HG02642 (cell line): ENCODE results near the gene ARHGAP26.

Experiments
- ATAC-seq: cut with Tn5 transposase; IDR thresholded peaks from one replicate; pipeline ENCODE4 v1.9.1; 2021; ENCODE audit warnings: mild to moderate bottlenecking; ENCODE audit not compliant: unreplicated experiment, poor library complexity

Gene ARHGAP26

DNA sequence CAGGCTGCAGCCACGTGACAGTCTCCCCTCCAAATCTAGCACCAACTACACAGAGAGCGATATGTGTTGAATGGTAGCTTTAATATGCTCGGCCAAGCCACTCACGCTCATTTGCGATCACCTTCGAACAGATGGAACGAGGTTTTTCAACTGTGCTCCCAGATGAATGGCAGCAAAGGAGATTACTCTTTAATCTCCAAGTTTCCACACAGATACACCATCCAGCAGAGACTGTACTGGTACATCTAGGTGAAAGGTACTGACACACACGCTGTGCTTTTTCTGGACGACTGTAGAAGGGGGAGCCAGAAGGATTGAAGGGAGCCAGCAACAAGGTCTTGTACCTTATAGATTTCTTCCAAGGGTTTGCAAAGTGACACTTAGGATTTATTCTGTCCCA, 369.4 kb downstream of the ARHGAP26 start:
- no peak for ATAC-seq

DNA sequence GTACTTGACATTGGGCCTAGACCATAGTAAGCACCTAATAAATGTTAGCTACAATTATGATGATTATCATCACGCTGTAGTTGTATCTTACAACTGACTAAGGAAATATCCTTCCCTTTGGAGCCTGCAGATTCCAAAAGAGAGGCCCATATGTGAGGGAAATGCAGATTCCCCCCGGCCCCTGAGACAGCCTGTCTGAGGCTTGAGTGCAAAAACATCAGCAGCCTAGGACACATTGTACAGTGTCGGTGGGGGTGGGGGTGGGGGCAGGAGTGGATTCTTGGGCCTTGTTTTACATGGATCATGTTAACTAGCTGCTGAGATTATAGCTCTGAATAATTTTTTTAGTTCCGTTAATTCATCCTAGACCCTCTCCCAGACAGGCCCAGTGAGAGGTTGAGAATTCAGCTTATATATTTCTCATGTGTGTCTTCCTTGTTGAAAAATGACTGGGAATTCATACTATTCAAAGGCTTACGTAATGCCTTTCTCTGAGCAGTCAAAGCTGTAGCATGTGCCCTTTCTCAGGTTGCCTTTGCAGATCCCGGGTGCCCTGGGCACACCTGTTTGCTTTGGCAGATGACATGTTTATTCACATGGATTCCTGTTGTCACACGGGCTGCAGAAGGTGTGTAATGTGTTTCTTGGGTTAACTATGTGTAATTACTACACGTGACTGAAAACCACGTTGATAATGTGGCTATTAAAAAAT, 370.5 kb downstream of the ARHGAP26 start:
- no peak for ATAC-seq

DNA sequence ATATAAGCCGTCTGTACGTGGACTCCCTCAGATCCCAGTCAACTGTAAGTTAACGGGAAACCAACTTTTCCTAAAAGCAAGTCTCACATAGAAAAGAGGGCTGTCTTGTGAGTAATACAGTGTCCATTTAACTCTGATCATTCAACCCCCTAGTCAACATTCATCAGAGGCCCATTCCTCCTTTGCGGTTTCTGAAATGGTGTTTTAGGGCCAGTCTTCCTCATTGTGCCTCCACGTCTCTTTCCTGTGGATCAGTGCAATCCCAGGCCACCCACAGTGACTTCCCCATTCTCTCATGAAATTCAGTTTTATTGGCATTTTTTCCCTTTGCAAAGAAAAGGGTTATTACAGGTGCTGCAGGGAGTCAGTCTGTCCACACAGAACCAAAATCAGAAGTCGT, 371.5 kb downstream of the ARHGAP26 start:
- ATAC-seq, result no peak

DNA sequence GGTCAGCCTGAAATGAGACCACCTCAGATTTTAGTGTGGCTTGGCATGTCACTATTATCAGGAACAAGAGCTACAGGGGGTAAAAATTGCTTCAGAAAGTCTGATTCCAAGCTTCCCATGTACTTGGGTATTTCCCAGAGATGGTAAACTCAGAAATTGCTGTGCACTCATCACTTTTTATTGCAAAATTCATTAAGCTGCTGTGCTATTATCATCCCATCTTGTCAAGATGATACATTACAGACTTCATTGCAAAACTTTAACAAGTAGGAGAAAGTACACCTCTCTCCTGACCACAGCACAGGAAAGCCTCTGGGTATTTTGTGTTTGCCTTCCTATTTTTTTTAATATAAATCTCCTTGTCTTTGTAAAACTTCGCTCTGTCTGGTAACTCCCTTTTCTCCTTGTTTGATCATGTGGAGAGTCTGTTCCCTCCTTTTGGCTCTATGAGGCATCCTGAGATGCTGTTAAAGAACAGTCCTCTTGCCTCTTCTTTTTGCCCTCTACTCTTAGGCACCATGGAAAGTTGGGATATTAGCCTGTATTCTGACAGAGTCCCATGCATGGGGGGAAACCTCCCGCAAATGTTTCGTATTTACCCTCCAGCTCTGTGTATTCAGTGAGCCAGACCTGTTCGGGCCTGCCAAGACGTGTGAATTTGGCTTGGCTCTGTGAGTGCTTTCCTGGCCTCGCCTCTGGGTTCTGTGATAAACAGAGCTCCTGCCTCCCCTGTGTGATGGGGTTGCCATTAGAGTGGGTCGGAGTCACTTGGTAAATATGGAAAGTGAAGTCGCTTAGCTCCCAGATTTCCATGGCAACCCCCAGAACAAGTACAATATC, 372.6 kb downstream of the ARHGAP26 start:
- ATAC-seq, result no peak

DNA sequence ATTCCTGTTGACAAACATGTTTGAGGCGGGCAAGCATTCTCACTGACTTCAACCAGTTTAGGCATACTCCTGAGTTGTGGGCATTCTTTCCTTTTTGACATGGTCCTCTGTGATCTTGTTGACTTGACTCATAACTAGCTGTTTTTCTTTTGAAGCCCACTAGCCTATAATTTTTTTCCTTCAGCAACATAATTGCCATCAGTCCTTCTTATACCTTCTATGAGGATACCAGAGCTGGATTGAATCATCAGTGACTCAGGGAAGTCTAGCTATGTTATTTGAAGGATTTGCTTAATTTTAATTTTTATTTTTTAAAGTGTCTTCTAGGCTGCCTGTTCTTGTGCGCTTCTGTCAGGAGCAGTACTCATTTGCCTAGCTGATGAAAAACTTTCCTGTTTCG, 373.8 kb downstream of the ARHGAP26 start:
- ATAC-seq, result no peak

DNA sequence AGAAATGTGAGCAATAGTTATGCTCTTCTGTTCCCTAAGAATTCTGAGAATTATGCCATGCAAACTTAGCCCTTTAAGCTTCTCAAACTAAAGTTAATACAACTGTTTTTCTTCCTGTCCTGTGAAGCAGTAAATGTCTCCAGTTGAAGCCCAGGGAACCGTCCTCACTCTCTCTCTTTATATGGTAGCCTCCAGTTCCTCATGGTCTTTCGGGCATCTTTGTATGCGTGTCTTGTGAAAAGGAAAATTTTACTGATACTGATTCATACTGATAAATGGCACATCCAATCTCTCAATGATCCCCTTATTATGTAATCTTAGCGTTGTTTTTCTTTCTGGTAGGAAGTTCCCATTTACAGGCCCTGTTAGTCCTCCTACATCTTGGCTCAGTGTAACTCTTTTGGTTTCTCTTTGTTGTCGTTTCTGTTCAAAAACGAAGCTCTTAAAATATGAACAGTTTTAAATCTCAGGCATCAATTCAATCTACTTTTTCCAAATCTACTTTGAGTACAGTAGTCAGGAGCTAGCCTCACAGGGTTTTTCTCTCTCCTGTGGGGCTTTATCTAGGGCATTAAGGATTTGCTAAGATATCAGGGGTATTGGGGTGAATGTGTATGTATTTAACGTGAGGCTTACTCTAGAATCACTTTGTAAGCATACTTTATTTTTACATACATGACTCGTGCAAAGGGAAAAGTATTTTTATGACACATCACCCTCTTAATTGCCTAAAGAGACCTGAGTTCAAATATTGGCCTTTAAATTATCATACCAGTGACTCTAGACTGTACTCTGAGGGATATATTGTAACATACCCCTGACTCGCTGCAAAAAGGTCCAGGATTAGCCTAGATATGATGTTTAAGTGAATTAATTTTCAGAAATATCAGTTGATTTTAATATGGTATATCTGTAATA, 375.3 kb downstream of the ARHGAP26 start:
- no peak for ATAC-seq

DNA sequence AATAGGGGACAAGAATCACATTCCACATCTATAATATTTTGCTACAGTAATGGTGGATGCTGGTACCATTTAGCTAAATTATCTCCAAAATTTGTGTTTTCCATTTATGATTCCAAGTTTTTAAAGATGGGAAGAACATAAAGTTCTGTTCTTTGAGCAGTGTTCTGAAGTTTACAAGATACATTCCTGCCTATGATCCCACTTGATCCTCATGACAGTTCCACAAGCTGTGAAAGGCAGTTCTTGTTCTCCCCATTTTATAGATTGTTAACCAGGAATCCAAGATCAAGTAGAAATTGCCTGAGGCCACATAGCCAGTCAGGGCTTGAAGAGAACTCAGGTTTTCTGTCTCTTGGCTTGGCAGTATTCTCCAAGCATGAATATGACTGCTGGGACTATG, 376.0 kb downstream of the ARHGAP26 start:
- no peak for ATAC-seq

DNA sequence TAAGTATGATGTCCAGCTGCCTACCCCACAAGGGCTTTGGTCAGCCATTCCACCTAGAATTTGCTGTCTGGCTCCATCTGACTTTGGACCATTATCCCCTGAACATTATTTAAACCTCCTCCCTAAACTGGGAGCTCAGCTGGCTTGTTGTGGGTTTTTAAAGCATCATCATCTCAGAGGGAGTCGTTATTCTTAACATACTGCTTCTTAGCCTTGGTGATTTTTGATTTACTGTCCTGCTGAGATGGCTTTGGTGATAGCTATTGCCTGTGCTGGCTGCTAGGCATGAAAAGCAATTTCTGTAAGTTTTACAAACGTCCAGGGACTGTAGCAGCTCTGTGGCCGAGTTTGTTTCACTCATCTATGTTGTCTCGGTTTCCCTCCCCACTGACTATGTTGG, 377.2 kb downstream of the ARHGAP26 start:
- ATAC-seq, result no peak

DNA sequence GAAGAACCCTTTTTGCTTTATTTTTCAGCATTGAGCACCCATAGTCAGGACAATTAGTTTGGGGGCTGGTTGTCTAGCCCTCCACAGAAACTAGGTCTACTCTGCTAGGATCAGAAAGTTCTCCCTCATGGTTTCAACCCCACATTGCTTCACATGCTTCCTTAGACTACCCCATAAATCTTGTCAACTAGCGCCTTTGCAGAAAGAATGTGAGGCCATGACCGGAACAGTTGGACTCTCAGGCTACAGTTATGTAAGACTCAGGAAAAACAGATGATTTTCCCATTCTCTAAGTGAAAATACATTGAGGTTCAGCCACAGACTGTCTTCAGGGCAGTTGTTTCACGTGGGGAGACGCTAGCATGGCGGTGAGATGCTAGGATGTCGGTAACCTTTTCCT, 377.7 kb downstream of the ARHGAP26 start:
- ATAC-seq, result no peak

DNA sequence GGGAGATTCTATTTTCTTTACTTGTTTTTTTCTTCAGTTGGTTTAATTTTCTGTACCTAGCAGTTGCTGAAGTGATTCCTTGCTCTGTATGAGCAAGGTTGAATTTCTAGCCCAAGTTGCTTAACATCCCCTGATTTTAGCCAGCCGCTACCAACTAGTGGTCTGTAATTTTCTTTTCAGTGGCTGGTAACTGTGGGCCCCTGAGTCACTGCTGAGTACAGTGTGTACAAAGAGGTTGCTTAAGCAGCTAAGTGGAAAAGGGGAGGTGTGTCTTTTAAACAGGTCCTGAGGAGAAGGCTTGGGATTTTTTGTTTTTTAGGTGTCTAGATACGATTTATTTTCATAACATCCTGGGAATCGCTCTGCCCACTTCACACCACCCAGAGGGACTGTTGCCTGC, 378.6 kb downstream of the ARHGAP26 start:
- no peak for ATAC-seq

DNA sequence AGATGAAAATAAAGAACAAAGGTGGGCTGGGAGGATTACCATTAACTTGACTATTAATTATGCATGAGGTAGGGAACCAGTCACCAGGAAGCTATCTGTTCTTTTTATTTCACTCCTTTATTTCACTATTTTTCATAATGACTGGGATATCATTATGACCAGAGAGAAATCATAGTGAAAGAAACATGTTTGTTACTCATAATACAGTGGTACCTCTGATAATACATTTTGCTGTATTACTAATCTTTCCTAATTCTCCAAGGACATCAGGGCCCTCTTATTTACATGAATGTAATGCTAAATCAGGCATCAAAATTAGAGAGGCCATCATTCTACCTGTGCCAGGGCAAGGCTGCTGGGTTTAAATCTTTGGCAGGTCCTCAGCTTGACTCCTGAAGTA, 379.6 kb downstream of the ARHGAP26 start:
- no peak for ATAC-seq

DNA sequence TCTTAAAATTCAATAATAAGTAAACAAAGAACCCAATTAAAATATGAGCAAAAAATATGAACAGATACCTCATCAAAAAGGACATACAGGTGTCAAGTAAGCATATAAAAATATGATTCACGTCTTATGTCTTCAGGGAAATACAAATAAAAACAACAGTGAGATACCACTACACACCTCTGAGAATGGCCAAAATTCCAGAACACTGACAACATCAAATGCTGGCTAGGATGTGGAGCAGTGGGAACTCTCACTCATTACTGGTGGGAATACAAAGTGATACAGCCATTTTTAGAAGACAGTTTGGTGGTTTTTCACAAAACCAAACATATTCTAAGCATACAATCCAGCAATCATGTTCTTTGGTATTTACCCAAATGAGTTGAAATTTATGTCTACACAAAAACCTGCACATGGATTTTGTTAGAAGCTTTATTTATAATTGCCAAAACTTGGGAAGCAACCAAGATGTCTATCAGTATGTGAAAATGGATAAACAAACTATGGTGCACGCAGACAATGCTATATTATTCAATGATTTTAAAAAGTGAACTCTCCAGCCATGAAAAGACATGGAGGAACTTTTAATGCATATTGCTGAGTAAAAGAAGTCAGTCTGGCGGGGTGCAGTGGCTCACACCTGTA, 381.0 kb downstream of the ARHGAP26 start:
- ATAC-seq, result no peak

DNA sequence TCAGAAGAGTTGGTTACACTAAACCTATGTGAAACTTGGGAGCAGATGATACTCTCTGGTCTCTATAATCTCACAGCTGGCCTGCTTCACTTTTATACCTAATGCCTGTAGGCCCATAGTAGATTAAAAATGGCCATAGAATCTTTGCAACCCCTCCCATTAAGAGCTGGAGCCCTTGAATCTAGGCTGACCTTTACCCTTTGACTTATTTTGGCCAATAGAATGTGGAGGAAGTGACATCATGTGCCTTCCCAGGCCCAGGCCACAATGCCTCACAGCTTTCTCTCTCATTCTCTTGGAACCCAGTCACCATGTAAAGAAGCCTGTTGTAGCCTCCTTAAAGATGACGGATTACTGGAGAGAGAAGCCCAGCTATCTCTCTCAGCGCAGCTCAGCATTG, 382.3 kb downstream of the ARHGAP26 start:
- ATAC-seq, result no peak

DNA sequence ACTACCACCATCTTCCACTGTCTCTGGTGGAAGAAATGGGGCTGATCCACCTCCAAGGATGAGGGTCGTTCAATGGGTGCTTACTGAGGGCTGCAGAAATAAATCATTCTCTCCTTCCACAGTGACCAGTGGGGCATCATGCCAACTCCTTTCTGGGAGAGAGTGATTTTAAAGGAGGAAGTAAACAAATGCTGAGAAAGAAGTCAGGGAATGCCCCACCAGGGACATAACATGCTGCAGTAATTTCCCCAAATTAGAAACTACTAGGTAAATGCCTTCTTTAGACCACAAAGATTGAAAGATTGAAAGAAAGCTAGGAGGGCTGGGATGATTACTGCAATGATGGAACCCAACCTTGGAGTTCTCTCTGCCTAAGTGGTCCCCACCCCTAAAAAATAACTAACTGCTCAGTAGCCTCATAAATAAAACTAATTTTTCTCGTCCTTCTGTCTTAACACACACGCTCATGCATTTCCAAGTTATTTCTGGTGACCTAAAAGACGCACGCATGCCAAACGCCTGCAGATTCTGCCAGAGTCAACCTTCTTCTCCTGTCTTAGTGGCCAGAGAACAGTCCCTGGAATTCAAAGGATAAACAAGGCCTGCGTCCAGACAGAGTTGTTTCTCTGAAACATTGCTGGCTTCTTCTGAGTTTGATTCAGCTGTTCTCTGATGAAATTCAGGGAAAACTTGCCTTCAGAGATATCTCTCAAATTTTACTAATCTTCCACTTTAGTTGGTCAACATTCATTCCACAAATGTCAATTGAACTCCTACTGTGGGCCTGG, 383.3 kb downstream of the ARHGAP26 start:
- no peak for ATAC-seq

DNA sequence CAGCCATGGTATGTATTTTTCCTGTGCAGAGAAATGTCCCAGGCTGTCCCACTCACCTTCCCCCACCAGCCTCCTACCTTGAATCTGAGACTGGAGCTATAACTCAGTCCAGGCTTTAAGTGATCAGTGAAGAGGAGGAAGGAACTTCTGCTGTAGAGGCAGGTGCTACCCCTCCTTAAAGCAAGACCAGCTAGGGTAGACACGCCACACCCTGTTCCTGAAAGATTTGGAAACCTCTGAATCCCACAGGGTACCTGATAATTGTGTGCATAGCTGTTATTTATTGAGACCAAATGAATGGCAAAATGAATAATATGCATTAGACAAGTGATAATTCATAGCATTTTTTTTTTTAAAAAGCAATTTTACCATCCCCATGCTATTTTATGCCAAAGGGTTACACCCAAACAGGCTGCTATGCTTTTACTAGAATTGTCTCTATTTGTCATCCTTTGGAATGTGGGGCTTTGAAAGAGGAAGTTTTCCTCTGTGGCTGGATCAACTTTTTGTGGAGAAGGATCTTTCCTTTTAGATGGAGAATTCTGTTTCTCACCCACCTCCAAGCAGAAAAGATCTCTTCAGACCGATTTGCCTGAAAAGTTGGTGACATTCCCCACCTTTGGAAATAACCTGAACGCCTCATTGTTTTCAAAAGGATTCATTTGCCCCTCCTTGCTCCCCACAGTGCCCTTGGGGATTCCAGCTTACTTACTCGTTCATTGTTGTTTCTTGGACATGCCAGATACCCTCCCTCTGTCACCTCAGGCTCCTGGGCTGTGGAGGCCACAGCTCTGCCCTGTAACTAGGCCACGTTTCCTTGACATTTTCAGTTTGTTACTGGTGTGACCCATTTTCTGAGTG, 384.6 kb downstream of the ARHGAP26 start:
- no peak for ATAC-seq

DNA sequence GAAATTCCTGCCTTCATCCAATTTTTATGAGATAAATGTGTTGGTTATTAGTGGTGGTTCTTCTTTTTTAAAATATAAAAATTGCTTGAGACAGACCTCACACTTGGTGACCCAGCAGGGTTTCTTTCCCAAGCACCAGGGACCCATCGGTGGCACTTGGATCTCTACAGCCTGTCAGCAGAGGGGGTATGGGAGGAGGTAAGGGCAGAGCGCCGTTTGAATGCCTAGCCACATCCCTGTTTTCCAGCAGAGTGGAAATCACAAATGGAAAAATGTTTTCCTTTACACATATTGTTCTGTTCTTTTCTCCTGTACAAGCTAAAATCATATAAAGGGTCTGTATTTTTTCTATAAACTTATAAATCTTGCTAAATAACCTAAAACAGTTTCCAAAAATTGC, 385.3 kb downstream of the ARHGAP26 start:
- ATAC-seq, result no peak

DNA sequence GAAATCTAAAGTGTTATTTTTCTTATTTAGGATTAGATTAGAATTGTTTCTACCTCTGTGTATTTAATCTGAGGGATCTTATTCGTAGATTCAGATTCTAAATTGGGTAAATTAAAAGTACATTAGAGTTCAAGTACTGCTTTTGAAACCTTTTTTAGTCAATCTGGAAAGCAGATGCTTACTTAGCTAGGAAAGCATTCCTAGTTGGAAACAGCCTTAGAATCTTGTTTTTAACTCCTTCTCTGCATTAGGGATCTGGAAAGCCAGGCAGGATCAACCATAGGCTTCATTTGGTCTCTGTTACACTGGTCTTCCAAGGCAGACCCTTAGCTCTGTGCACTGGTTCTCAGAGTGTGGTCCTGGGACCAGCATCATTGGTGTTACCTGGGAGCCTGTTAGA, 385.9 kb downstream of the ARHGAP26 start:
- no peak for ATAC-seq

DNA sequence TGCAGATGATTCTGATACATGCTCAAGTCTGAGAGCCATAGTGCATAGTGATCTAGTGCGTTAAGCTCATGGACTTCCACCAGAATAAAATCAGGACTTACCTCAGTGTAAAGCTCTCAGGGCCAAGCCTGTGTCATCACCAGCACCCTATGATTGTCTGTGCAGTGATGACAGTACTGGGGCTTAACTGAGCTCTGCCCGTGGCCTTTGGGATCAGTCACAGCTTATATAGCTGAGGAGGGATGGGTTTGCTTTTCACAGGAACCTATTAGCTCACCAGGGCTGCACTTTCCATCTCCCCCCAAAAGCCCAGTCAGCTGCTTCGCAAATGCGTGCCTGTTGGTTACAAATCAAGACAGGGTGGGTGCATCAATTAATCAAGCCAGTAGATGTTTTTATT, 386.4 kb downstream of the ARHGAP26 start:
- no peak for ATAC-seq

DNA sequence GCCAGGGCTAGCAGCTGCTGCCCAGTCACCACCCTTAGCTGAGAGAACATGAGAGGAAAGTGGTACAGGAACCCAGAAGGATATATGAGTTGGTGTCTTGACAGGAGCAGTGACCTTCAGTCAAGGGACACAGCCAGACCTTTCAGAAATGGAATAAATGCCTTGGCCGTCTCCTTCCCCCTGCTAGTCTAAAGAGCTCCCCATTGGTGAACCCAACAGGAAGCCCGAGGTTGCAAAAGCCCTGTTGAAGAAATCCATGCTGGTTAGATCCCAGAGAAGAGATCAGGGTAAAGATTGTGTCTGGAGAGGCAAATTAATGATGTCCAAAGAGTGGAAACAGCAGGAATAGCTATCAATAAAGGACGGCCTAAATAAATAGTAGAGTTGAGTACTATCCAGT, 388.9 kb downstream of the ARHGAP26 start:
- no peak for ATAC-seq
